GM21381 (cell line): ENCODE results near the gene ASTN2.

Experiments
- ATAC-seq: cut with Tn5 transposase; IDR thresholded peaks from one replicate; pipeline ENCODE4 v1.9.1; 2021; ENCODE audit warnings: mild to moderate bottlenecking, moderate library complexity; ENCODE audit not compliant: unreplicated experiment

ASTN2 gene

DNA sequence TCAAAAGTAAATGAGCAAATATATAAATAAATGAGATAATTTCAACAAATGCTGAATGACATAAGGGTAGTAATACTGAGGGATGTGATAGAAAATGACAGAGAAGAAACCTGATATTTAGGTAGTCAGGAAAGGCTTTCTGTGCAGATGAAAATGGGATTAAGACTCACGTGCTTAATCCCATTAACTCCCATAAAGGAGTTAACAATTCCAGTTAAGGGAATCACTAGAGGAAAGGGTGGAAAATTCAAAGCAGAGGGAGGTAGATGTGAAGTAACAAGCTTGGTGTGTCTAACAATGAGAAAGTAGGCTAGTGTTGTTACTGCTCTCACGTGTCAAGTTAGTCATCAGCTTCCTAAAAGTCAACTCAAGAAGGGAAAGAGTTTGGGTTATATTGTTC is 818.2 kb downstream of the ASTN2 start:
- no peak for ATAC-seq

GRCh38 chr9:116594547-116594946 is 820.3 kb downstream of the ASTN2 start:
- no peak for ATAC-seq

DNA sequence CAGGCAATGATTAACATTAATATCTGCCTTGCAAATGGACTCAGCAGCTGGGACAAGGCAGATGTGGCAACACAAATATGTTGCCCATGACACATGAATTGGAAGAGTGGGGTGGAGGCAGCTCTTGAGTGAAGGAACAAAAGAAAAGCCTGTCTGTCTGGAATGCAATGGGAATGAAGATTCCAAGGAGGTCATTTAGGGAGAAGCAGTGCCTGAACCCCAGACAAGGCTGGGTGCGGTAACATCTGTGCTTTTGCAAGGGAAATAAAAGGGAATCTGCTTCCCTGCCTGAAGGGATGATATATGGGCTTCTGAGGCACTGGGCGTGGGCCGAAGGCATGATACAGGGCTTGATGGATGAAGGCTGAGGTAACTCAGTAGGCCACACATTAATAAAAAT is 821.9 kb downstream of the ASTN2 start:
- no peak for ATAC-seq

- no peak for ATAC-seq
Measured at GRCh38 chr9:116589392-116590354, 825.2 kb downstream of the ASTN2 start.

DNA sequence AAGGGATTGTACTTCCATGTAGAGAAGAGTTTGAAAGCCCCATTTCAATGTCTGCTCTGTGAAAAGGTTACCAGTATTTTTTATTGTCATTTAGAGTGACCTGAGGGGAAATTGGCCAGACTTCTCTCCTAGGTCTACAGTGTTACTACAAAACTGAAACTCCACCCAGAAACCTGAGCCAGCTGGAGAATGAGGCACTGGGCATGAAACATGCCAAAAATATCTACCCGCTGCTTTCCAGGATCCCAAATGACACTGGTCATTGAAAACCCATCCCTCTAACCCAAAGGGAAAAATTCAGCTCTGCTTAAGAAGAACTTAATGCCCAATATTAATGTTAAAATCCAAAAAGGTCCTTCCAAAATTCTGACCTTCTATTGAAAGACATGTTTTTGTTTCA is 826.9 kb downstream of the ASTN2 start:
- no peak for ATAC-seq

DNA sequence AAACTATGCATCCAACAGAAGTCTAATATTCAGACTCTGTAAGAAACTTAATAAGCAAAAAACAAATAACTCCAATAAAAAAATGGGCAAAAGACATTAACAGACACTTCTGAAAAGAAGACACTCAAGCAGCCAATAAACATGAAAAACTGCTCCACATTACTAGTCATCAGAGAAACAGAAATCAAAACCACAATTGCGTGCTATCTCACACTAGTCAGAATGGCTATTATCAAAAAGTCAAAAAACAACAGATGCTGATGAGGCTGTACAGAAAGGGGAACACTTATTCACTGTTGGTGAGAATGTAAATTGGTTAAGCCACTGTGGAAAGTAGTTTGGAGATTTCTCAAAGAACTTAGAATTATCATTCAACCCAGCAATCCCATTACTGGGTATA is 829.0 kb downstream of the ASTN2 start:
- ATAC-seq = no peak

GRCh38 chr9:116585204-116585603 is 829.7 kb downstream of the ASTN2 start:
- no peak for ATAC-seq

DNA sequence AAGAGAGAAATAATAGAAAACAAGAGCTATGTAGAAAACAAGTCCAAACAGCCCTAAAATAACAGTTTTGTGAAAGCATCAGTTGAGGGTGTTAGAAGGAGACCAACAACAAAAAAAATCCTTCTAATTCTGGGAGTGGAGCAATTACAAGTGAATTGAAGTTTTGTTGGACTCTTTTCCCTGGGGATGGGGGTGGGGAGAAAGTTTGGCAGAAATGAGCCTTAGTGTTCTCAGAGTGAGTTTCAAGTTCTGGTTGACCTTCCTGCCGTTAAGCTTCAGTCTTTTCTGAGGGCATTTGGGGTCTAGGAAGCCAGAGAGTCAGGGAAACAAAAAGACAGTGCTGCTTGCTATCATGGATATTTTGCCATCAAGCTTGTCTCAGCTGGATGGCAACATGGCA is 834.0 kb downstream of the ASTN2 start:
- ATAC-seq = no peak

- ATAC-seq = no peak
Measured at GRCh38 chr9:116576386-116576785, 838.5 kb downstream of the ASTN2 start.

DNA sequence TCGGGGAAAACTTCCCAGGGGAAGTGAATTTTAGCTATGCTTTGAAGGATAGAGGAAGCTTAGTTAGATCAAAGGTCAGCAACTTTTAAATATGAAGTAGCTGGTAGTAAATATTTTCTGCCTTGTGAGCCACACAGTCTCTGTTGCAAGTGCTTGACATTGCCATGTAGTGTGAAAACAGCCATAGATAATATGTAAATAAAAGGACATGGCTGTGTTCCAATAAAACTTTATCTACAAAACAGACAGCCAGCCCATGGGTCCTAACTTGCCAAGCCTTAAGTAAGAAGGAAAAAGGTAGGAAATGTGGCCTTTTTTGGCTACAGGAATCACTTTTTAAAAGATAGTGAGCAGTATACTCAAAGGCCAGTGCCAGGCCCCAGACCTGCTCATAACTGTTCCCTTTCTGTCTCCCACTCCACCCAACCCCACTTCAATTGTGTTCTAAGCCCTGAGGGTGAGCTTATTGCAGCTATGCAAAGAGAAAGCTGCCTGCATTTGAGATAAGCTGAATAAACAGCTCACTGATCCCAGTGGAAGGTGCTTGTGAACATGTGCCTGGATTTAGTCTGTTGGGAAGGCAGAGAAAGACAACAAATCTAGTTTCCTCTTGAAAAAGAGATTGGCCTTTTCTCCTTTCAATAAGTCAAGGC is 840.7 kb downstream of the ASTN2 start:
- ATAC-seq = no peak

DNA sequence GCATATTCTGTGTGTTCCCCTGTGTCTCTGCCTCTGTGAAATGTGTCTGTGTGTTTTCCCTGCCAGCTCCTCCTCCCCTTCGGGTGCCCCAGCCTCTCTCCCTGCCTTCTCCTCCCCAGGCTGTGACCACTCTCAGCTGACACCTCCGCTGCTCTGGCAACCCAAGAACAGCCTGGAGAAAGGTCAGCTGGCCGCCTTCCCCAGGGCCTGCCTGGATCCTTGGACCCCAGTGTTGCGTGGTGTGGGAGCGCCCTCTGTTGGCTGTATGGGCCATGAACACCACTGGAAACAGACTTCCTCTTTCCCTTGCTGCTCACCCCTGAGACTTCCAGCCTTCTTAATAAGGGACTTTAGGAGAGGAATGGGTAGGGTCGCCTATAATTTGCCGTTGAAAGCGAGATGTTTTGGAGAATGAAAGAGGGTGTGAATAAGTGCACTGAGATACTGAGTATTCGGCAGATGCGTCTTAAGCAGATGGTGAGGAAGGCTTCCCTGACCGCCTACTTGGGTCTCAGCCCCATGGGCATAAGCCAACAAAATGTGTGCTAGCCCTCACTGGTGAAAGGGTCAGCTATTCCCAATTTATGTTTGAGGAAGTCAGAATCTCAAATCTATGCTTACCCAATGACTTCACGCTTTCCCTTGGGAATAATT is 842.6 kb downstream of the ASTN2 start:
- ATAC-seq = peak; percentile 74

GRCh38 chr9:116569111-116569510 is 845.7 kb downstream of the ASTN2 start:
- ATAC-seq = no peak

GRCh38 chr9:116566677-116567488 is 848.0 kb downstream of the ASTN2 start:
- ATAC-seq = no peak

DNA sequence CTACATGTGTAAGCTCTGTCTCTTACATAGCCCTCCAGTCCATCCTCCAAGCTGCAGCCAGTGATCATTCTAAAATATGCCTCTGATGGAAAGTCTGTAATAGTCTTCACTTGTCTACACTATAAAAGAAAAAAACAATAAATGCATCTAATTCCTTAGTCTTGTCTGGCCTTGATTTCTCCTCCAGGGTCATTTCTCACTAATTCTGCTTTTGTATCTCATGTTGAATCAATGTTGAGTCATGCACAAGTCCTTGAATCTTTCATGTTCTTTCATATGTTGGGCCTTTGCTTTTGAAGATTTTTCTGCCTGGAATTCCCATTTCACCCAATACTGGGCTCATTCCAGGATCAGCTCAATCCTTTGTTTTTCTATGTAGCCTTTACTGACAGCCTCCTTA is 848.9 kb downstream of the ASTN2 start:
- no peak for ATAC-seq

- ATAC-seq = no peak
Measured at GRCh38 chr9:116564266-116564793, 850.5 kb downstream of the ASTN2 start.

- no peak for ATAC-seq
Measured at GRCh38 chr9:116558818-116559540, 855.9 kb downstream of the ASTN2 start.

DNA sequence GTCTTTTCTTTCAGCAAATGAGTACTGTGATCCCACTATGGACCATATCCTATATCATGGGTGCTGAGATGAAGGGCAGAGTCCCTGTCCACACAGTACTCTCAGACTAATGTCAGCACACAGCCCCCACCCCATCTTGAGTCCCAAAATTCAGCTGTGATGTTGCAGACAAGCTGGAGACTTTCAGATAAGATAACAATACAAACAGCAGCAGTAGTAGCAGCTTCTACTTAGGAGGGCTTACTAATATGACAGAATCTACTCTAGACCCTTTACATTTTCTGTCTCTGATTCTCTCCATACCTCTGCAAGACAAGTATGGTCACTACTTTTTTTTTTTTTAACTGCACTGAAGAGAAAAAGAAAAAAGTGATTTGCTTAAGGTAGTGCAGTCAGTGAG is 856.8 kb downstream of the ASTN2 start:
- ATAC-seq = no peak

- no peak for ATAC-seq
Measured at GRCh38 chr9:116555556-116556155, 859.2 kb downstream of the ASTN2 start.

DNA sequence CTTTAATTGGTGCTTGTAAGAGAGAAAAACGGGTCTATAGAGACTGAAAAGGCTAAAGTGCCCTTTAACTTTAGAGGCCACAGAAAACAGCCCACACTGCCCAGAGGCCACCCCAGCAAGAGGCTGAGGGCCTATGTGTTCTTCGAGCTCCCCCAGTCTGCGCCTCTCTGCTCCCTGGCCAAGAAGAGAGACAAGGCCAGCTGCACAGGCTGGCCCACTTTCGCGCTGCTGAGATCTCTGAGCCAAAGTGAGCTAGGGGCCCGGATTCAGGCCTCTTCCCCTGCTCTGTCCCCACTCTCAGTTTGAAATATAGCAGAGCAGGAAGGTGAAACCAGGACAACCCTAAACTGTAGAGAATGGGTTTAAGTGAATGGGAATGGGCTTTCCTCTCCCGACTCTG is 859.7 kb downstream of the ASTN2 start:
- ATAC-seq = no peak
